Measurements from ENCODE around the gene ELMO1.

ELMO1 gene

DNA sequence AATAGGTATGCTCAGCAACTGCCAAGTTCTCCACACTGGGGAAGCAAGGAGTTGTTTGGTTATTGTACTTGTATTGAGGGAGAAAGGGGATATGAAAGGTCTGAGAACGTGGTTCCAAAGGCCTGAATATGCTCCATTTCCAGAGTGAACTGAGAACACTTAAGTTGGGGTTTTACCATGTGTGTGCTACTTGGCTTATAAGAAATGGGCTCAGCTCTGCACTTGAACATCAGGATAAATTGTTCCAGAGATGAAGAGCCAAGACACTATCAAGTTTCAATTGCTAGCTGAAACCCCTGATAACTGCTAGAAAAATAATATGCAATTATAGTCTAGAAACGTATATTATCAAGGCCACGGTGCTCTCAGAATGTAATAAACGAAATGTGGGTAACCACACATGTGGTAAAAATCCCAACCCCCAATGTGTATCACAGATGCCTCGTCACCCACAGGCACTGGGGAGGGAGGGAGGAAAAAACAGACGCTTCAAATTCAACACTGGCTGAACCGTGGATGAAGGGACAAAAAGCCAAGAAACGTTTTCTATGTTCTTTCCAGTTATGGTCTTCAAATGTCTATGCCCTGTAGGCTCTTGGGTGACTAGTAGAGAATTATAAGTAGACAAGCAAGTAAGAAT is 16.3 kb downstream of the ELMO1 start:
- no peaks in the 10 kb centered on the region for H3K9me3 Mint-ChIP-seq
- H3K36me3 Mint-ChIP-seq (ENCODE audit: low read depth): peaks cover 37% of the 10 kb centered on the region
- H3K4me1 Mint-ChIP-seq (ENCODE audit: low read depth): peaks cover 73% of the 10 kb centered on the region
- no peaks in the 10 kb centered on the region for H3K27me3 Mint-ChIP-seq
- intact Hi-C loops (cut with micrococcal nuclease): no loop called here
- H3K4me3 Mint-ChIP-seq: no peak overlapping the region
- H3K27ac Mint-ChIP-seq: peak overlapping the region; percentile 53

DNA sequence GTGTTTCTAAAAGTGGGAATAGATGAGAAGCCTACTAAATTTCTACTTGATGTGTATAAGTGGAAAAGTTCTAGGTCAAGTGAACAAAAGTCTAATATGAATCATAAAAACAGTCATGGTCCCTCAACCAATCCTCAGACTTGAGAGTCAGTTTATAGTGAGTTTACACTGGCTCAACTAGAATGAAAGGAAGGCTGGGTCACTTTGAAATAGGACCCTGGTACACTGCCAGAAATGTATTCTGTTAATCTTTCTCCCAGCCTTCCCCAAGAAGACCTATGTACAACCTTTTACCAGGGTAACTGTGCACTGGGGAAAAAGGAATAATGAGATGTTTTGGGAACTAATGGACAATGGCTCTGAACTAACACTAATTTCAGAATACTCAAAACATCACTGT is 17.3 kb downstream of the ELMO1 start:
- Mint-ChIP-seq H3K4me1 (ENCODE audit: low read depth) (peaks cover 81% of the 10 kb centered on the region), H3K4me3 (no peak overlapping the region)
- intact Hi-C loops (cut with micrococcal nuclease): no loop called here

DNA sequence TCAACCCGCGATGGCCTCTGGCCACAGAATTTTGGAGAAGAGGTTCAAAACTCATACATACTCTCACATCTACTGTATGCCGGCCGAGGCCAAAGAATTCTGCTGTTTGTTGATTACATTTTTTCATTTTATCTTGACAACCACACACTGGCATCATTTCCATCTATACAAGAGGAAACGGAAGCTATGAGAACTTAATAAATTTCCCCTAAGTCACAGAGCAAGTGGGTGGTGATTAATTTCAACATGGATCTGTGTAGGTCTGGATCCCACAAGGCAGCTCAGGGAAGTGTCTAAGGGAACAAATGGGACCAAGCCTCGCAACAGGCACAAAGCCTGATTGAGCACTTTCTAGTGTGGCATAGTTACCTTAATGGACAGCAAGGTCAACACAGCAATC is 18.0 kb downstream of the ELMO1 start:
- Mint-ChIP-seq H3K9me3 (no peaks in the 10 kb centered on the region), H3K27ac (no peak overlapping the region), H3K4me1 (ENCODE audit: low read depth) (peaks cover 80% of the 10 kb centered on the region)

More for the DNA sequence above, 17.3 kb downstream of the ELMO1 start:
- H3K9me3 Mint-ChIP-seq: no peaks in the 10 kb centered on the region
- H3K27ac Mint-ChIP-seq: no peak overlapping the region
- H3K36me3 Mint-ChIP-seq (ENCODE audit: low read depth): peaks cover 37% of the 10 kb centered on the region
- H3K27me3 Mint-ChIP-seq: no peaks in the 10 kb centered on the region

DNA sequence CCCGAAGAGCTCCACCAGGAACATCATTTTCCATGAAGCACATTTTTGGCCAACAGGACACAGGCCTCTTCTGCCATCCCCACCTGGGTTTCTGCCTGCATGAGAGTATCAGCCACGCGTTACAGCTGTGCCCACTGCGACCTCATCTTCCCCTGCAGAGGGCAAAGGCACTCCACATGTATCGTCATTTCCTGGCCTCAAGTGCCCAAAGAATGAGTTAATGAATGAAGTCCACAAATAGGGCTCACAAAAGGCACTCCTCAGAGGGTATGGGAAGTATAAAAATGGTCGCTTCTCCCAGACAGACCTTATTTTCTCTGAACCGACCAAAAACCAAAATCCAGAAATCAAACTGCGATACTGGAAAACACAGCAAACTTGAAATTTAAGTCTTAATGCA is 18.5 kb downstream of the ELMO1 start:
- Mint-ChIP-seq H3K27ac (no peak overlapping the region), H3K27me3 (no peaks in the 10 kb centered on the region), H3K36me3 (ENCODE audit: low read depth) (peaks cover 37% of the 10 kb centered on the region), H3K9me3 (no peaks in the 10 kb centered on the region), H3K4me3 (no peak overlapping the region), H3K4me1 (ENCODE audit: low read depth) (peaks cover 75% of the 10 kb centered on the region)
- intact Hi-C loops (cut with micrococcal nuclease): no loop called here

More for the DNA sequence above, 18.0 kb downstream of the ELMO1 start:
- intact Hi-C loops (cut with micrococcal nuclease): no loop called here
- no peak overlapping the region for H3K4me3 Mint-ChIP-seq
- H3K27me3 Mint-ChIP-seq: no peaks in the 10 kb centered on the region
- H3K36me3 Mint-ChIP-seq (ENCODE audit: low read depth): peaks cover 37% of the 10 kb centered on the region

DNA sequence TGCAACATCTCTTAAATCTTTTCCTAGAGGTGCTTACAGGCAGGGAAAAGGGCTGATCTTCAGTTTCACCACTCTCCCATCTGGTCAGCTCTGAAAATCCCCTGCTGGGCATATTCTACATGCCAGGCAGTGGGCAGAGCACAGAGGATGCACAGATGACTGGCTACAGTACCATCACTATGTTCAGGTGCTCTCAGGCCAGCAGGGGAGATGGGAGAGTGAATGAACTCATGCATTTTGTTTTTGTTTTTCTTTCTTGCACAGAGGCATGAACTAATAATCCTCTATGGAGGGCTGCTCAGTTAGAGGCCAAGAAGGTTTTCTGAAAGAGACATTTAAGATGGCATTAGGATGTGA is 19.3 kb downstream of the ELMO1 start:
- Mint-ChIP-seq H3K36me3 (ENCODE audit: low read depth) (peaks cover 29% of the 10 kb centered on the region), H3K27ac (no peak overlapping the region), H3K4me3 (no peak overlapping the region), H3K27me3 (no peaks in the 10 kb centered on the region), H3K4me1 (ENCODE audit: low read depth) (peaks cover 67% of the 10 kb centered on the region), H3K9me3 (no peaks in the 10 kb centered on the region)
- intact Hi-C loops (cut with micrococcal nuclease): loop anchor here (5.0 kb wide), 1 partner anchor 42 kb away; no protein-coding TSS in a partner anchor

DNA sequence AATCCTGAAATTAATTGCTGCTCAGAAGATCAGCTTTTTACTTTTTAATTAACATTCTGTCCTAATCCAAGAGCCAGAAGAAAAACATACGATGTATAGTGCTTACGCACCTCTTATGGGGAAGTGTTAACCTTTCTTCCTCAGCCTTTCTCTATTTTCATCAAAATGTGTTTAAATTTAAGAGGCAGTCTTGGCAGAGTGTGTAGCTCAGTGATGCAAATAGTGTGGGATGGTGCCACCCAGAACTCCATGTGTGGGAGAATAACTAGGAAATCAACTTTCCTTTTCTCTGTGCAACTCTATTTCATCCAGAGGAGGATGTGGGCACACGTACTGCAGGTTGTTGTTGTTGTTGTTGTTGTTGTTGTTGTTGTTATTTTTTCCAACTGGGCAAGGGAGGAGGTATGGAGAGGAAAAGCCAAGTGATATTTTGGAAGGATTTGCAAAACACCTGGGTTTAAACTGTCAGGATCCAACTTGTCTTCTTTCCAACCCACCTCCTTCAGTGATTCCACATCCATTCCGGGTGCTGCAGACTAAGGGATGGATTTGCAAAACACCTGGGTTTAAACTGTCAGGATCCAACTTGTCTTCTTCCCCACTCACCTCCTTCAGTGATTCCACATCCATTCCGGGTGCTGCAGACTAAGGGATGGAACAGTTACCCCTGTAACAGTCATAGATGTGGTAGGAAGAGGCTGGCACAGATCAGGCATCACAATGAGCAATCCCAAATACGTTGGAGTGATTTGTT is 19.8 kb downstream of the ELMO1 start:
- Mint-ChIP-seq H3K9me3 (no peaks in the 10 kb centered on the region), H3K27me3 (no peaks in the 10 kb centered on the region), H3K4me3 (no peak overlapping the region), H3K36me3 (ENCODE audit: low read depth) (peaks cover 31% of the 10 kb centered on the region), H3K27ac (no peak overlapping the region), H3K4me1 (ENCODE audit: low read depth) (peaks cover 67% of the 10 kb centered on the region)
- intact Hi-C loops (cut with micrococcal nuclease): loop anchor here (5.0 kb wide), 1 partner anchor 42 kb away; no protein-coding TSS in a partner anchor

DNA sequence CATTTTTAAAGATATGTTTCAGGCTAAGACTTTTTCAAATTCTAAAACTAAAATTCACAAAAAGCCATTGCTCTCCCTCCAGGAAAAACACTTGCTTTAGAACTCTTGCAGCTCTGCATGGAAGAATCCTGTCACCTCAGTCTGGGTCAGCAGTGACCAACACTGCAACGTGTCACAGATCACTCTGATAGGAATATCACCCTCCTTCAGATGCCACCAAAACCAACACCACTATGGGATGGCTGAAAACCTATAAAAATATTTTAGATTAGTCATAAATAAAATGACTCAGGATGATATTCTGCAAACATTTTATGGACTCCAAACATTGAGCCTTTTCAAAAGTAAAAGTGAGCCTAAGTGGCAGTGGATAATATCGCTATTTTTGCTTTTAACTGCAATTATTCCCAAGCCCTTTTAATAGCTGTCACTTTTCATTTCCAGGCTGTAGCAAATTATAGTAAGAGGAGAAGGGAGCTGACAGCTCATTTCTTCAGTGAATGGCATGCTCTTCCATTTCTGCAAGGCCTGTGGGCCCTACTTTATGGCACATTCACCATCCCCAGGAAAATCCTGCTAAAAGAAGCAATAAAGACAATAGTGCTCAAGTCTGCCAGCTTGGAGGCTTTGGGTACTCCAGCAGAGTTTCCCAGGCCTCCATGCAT is 21.3 kb downstream of the ELMO1 start:
- intact Hi-C loops (cut with micrococcal nuclease): loop anchor here (5.0 kb wide), 1 partner anchor 40 kb away; no protein-coding TSS in a partner anchor

DNA sequence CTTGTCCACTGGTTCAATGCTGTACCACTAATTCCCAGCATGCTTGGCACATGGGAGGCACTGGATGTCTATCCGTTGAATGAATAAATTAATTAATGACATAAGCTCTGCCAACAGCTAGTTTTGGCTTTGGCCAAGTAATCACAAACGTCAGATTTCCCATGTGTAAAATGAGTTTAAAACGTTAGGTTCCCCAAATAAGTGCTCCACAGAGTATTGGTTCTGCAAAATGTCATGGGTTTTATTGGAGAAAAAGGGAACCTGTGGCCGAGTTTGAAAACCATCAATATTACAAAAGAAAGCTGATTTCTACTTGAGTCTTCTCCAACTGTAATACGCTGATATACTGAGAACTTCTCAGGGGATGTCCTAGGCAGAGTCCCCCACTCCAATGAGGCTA is 23.2 kb downstream of the ELMO1 start:
- intact Hi-C loops (cut with micrococcal nuclease): loop anchor here (1.0 to 5.0 kb wide), 3 partner anchors 17 to 38 kb away; partner anchors contain the start of gene ELMO1
- H3K4me1 Mint-ChIP-seq (ENCODE audit: low read depth): peaks cover 62% of the 10 kb centered on the region
- peaks cover 30% of the 10 kb centered on the region for H3K36me3 Mint-ChIP-seq (ENCODE audit: low read depth)
- peak overlapping the region; percentile 85 for H3K27ac Mint-ChIP-seq
- H3K9me3 Mint-ChIP-seq: no peaks in the 10 kb centered on the region
- H3K4me3 Mint-ChIP-seq: no peak overlapping the region
- no peaks in the 10 kb centered on the region for H3K27me3 Mint-ChIP-seq

More for the DNA sequence above, 21.3 kb downstream of the ELMO1 start:
- Mint-ChIP-seq H3K9me3 (no peaks in the 10 kb centered on the region), H3K4me3 (no peak overlapping the region), H3K4me1 (ENCODE audit: low read depth) (peaks cover 56% of the 10 kb centered on the region), H3K36me3 (ENCODE audit: low read depth) (peaks cover 35% of the 10 kb centered on the region), H3K27ac (no peak overlapping the region), H3K27me3 (no peaks in the 10 kb centered on the region)

DNA sequence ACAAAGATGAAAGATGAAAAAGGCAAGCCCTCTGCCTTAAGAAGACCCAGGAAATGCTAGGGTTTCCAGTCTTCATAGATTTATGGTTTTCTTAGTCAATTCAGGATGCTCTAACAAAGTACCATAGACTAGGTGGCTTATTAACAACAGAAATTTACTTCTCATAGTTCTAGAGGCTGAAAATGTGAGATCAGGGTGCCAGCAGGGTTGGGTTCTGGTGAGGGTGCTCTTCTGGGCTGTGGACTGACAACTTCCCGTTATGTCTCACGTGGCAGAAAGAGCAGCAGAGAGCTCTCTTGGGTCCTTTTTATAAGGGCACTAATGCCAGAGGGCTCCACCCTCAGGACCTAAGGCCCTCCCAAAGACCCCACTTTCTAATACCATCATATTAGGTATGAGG is 23.7 kb downstream of the ELMO1 start:
- H3K27me3 Mint-ChIP-seq: no peaks in the 10 kb centered on the region
- H3K36me3 Mint-ChIP-seq (ENCODE audit: low read depth): peaks cover 25% of the 10 kb centered on the region
- H3K4me1 Mint-ChIP-seq (ENCODE audit: low read depth): peaks cover 62% of the 10 kb centered on the region
- H3K9me3 Mint-ChIP-seq: no peaks in the 10 kb centered on the region
- intact Hi-C loops (cut with micrococcal nuclease): loop anchor here (1.0 to 5.0 kb wide), 3 partner anchors 16 to 38 kb away; partner anchors contain the start of gene ELMO1
- H3K4me3 Mint-ChIP-seq: peak overlapping the region; percentile 17
- peak overlapping the region; percentile 85 for H3K27ac Mint-ChIP-seq

DNA sequence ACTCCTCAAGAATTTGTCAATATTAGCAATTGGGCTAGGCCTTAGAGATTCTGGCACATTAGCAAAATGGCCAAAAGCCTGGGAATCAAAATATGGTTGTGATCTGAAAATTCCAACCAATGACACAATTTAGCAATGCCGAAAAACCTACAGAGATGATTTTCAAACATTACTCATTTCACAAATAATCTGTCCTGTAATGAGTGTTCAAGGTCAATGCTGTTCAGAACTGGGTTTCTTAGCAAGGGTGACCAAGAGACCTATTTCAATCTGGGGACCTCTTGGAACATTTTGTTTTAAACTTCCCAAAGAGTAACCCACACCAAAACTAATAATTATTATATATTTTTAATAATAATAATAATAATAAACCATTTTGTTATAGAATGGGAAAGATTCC is 24.1 kb downstream of the ELMO1 start:
- peaks cover 20% of the 10 kb centered on the region for H3K36me3 Mint-ChIP-seq (ENCODE audit: low read depth)
- H3K4me1 Mint-ChIP-seq (ENCODE audit: low read depth): peaks cover 60% of the 10 kb centered on the region
- no peak overlapping the region for H3K4me3 Mint-ChIP-seq
- H3K27ac Mint-ChIP-seq: no peak overlapping the region
- H3K9me3 Mint-ChIP-seq: no peaks in the 10 kb centered on the region
- intact Hi-C loops (cut with micrococcal nuclease): loop anchor here (2.0 kb wide), 1 partner anchor 16 kb away; no protein-coding TSS in a partner anchor
- H3K27me3 Mint-ChIP-seq: no peaks in the 10 kb centered on the region

DNA sequence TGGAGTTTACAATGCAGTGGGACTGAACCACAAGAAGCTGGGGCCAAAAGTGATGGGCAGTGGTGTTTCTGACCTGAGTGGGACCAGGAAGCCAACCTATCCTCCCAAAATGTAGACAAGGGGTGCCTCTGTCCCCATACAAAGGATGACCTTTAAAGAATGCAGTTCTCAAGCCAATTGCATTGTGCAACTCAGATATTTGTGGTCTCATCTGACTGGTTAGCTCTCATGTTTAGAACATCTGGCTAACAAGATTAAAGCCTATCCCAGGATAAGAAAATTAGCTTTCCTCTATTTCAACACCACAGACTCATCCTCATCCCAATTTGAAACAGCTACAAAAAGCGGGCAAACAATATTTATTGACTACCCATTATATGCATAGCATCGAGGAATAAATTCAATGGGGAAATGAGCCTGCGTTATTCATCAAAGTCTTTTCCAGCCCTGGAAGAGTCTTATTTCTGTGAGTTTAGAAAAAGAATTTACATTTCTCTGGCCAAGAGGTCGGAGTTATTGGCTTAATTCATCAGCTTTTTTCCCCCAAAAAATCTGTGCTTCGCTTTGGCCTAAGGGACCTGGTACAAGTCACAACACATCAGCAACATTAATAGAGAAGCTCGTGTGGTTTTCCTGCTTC is 26.7 kb downstream of the ELMO1 start:
- Mint-ChIP-seq H3K27ac (no peak overlapping the region), H3K4me1 (ENCODE audit: low read depth) (peaks cover 59% of the 10 kb centered on the region), H3K9me3 (no peaks in the 10 kb centered on the region), H3K4me3 (no peak overlapping the region), H3K27me3 (no peaks in the 10 kb centered on the region), H3K36me3 (ENCODE audit: low read depth) (peaks cover 26% of the 10 kb centered on the region)
- intact Hi-C loops (cut with micrococcal nuclease): no loop called here

DNA sequence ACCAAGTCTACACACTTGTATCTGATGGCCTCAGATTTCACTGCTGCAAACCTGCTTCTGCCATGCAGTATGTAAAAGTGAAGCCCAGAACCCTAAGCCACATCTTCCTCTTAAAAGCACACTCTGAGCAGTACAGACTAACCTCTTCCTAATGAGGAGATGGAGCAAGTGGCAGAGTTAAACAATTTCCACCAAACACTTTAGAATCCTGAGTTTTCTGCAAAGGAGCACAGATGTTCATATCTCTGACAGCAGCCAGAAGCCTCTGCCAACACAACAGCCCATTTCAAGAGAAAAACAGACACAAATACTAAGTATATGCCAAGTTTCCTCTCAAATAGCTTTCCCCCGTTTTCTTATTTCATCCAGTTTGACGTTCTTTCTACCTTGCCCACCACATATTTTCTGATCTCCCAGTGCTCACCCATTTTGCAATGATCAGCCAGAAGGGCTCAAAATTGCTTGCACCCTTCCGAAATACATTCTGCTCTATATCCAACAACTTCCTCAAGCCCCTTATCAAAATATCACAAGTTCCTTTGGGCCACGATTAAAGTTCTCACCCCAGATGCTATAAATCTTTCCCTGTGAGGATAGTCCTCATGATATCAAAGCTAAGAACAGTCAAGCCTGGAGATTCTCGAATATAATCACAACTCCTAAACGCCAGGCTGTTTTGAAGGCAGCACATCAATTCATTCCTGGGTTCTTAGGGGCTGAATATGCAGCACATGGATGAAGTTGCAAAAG is 27.5 kb downstream of the ELMO1 start:
- H3K27ac Mint-ChIP-seq: peak overlapping the region; percentile 21
- H3K27me3 Mint-ChIP-seq: no peaks in the 10 kb centered on the region
- no peaks in the 10 kb centered on the region for H3K9me3 Mint-ChIP-seq
- intact Hi-C loops (cut with micrococcal nuclease): no loop called here
- peaks cover 28% of the 10 kb centered on the region for H3K36me3 Mint-ChIP-seq (ENCODE audit: low read depth)
- no peak overlapping the region for H3K4me3 Mint-ChIP-seq
- H3K4me1 Mint-ChIP-seq (ENCODE audit: low read depth): peaks cover 54% of the 10 kb centered on the region

DNA sequence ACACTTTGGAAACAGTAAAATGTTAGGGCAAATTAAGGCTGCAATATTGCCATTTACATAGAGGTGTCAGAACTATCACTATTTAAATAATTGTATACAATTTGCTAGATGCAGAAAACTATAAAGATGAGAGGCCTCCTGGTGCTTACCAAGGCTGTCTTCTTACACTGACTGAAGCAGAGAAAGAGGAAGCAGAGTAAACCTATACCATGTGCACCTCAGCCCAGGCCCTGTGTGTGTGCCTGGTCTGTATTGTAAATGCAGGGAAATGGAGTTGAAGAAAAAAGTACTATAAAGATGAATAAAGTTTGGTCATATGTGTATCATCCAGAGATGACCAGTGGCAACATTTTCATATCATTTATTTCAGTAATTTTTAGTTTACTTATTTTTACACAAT is 29.2 kb downstream of the ELMO1 start:
- intact Hi-C loops (cut with micrococcal nuclease): no loop called here
- H3K27ac Mint-ChIP-seq: no peak overlapping the region
- H3K36me3 Mint-ChIP-seq (ENCODE audit: low read depth): peaks cover 36% of the 10 kb centered on the region
- H3K9me3 Mint-ChIP-seq: no peaks in the 10 kb centered on the region
- H3K4me3 Mint-ChIP-seq: no peak overlapping the region
- H3K27me3 Mint-ChIP-seq: no peaks in the 10 kb centered on the region
- peaks cover 54% of the 10 kb centered on the region for H3K4me1 Mint-ChIP-seq (ENCODE audit: low read depth)
